GM10248 (cell line): ENCODE measurements around the gene KNDC1.

Experiments
- CTCF ChIA-PET: fragments of 300-600 bp; sonication (Branson Sonifier 250); formaldehyde crosslinking; extraction: SDS; loops from one replicate; lab custom pipeline; 2021; ENCODE audit warnings: antibody characterized with exemption; lab: Yijun Ruan, JAX
- POLR2A ChIA-PET: fragments of 350-650 bp; sonication (Branson Sonifier 250); formaldehyde crosslinking; extraction: SDS; loops from one replicate; lab custom pipeline; 2020; ENCODE audit warnings: antibody characterized with exemption; lab: Yijun Ruan, JAX
- DNase-seq: peaks from one replicate; pipeline ENCODE4 v3.0.0; 2012; ENCODE audit errors: extremely low spot score
- CTCF ChIP-seq: IDR thresholded peaks from 2 replicates; pipeline ENCODE4 v1.5.1; 2012; ENCODE audit warnings: mild to moderate bottlenecking, low read depth; ENCODE audit errors: extremely low read depth, missing control alignments, control extremely low read depth

The KNDC1 gene

GRCh38 chr10:133270773-133271297 is 110.8 kb downstream of the KNDC1 start:
- POLR2A ChIA-PET = no interaction called here
- DNase-seq = no peak
- no peak for TF ChIP-seq CTCF
- CTCF ChIA-PET = no interaction called here

- POLR2A ChIA-PET = no interaction called here
These were observed 111.7 kb downstream of the KNDC1 start for GRCh38 chr10:133271521-133272300.

GRCh38 chr10:133272301-133272963 is 112.4 kb downstream of the KNDC1 start:
- CTCF ChIA-PET = interaction anchor here (1.7 kb wide), 1 partner anchor 32 kb away, joined by 4 read pairs; no protein-coding TSS in a partner anchor
- POLR2A ChIA-PET = no interaction called here
- TF ChIP-seq CTCF = no peak
- DNase-seq = no peak

More at GRCh38 chr10:133271521-133272300, 111.7 kb downstream of the KNDC1 start:
- CTCF ChIA-PET = interaction anchor here (1.7 kb wide), 1 partner anchor 32 kb away, joined by 4 read pairs; no protein-coding TSS in a partner anchor
- TF ChIP-seq CTCF = no peak
- no peak for DNase-seq

GRCh38 chr10:133272964-133273420 is 113.0 kb downstream of the KNDC1 start:
- TF ChIP-seq CTCF = no peak
- DNase-seq = no peak
- CTCF ChIA-PET = interaction anchor here (1.7 kb wide), 1 partner anchor 31 kb away, joined by 4 read pairs; no protein-coding TSS in a partner anchor
- POLR2A ChIA-PET = no interaction called here

GRCh38 chr10:133273534-133274143 is 113.6 kb downstream of the KNDC1 start:
- TF ChIP-seq CTCF = no peak
- CTCF ChIA-PET = interaction anchor here (1.7 to 2.6 kb wide), 2 partner anchors 31 to 33 kb away, joined by 4 to 16 read pairs; no protein-coding TSS in a partner anchor
- no peak for DNase-seq
- POLR2A ChIA-PET = no interaction called here
